HL-60/S4 treated with phorbol 12-myristate 13-acetate at 8.2 ng/mL for 4 days and 3 days (cell line): ENCODE data around the gene ZNF485.
"Not testable (repeated sequence)": the region's sequence is repeated elsewhere in the genome, so short reads cannot be mapped to it uniquely, and the experiment has no call there.

Experiments used
- in situ Hi-C: fragments of 300-500 bp; cut with MboI; formaldehyde crosslinking; loops from 2 replicates; pipeline ENCODE4 v1.15.0; 2022; ENCODE audit warnings: low sequenced_read_pairs

ZNF485 gene

DNA sequence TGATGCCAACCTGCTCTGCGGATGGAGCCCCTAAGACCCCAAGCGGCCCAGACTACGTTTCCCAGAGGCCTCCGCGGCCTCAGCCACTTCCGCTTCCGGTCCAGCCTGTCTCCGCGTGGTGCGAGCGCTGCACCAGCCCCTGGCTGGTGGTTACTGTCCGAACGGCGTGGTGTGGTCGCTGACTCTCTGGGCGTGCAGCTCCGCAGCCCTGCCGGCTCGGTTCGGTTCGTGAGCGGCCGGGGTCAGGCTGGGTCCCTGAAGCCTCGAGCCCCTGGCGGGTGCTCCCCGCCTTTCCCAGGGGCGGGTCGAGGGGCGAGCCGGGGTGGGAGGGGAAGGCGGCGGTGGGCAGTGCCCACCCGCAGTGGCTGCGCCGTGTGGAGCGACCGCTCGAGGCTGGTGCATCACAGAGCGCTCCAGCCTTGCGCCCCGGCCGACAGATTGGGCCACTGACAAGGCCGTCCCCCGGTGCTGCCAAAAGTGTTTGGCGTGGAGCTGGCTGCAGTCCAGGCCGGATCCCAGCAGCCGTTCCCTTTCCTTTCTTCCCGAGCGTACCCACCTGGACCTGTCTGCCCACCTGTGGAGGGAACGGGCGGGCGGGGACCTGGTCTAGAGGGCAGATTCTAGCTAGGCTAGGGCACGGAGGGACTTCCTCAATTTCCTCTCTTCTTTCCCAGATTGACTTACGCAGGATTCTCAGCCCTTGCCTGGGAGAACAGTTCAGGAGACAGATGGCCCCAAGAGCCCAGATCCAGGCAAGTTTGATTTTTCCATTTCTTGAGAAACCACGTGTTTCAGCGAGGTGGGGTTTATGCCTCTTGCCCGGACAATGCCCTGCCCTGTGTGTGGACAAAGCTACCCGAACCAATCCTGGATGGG lies at the start of gene ZNF485:
Gene ZNF485 (plus strand): TSS at position 116 of the 876 bp plus-strand sequence. CDS start 613 bp downstream, at position 729.
- in situ Hi-C loops = no loop called here

DNA sequence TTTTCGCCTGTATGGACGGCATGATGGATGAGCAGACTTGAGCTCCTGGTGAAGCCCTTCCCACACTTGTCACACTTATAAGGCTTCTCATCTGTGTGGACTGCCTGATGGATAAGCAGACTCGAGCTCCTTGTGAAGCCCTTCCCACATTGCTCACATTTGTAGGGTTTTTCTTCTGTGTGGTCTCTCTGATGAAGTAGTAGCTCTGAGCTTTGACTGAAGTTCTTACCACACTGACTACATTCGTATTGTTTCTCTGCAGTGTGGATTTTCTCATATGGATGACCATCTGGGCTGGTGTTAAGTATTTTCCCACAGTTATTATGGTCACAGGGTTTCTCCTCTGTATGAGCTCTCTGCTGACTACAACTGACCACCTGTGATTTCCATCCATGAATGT lies 49.0 kb upstream of the ZNF485 start:
- in situ Hi-C loops = no loop called here

DNA sequence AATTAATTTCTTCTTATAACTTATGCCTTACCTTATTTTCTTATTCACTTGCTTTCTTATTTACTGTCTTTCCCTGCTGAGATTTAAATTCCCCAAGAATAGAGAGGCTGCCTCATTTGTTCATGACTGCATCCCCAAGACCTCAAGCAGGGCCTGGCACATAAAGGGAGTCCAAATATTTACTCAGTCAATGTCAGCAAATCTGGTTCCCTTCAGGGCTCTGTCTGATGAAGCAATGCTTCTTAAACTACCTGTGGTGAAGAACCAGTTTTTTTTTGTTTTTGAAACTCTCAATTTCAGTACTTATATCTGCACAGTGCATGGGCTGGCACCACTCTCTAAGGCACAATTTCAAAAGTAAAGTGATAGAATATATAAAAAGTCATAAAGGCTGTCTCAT lies 36.6 kb upstream of the ZNF485 start:
- in situ Hi-C loops = no loop called here

DNA sequence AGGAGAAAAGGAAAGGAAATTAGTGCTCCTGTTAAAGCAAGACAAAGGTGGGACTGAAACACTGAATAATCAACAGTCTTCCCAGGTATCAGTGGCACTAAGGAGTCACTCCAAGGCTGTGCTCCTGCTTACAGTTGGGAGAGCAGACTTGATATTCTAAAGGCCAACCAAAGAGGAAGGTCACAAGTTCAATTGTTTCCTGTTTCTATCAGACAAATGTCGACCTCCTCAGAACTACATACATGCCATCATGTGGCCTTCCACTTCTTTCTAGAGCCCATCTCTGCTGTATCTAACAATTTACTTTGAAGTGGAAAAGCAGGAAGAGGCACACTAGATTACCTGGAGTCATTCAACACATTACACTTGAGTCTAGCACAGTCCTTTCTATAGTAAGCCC lies 35.3 kb upstream of the ZNF485 start:
- in situ Hi-C loops = no loop called here

DNA sequence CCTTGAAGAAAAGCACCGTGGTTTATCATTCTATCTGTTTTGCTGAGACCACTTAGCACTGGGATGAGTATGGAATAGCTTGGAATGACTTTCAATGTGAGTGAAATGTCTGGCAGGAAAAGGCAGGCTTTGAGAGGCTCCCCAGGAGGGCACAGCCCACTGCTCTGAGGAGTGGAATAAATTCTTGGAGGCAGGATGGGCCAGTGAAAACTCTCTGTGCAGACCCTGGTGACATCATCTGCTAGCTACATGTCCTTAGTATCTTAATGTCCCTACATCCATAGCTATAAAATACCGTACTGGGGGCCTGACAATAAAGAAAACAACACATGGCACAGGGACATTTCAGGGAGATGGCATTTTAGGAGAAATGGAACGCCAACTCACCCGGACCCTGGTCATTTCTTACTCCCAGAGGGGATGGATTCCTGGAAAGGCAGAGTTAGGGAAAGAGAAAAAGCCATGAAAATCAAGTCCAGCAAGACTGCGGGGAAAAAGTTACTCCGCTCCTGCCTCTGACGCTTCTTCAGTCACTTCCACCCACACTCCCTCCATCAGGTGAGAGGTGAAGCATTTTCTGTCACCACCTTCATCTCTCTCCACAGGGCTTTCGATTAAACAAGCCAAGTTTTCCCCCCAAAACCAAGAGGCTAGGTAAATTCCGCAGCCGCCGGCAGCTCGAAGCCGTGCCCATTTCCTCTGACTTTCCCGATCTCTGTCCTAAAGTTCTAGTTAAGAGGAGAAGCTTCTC lies 32.8 kb upstream of the ZNF485 start:
- in situ Hi-C loops = no loop called here

DNA sequence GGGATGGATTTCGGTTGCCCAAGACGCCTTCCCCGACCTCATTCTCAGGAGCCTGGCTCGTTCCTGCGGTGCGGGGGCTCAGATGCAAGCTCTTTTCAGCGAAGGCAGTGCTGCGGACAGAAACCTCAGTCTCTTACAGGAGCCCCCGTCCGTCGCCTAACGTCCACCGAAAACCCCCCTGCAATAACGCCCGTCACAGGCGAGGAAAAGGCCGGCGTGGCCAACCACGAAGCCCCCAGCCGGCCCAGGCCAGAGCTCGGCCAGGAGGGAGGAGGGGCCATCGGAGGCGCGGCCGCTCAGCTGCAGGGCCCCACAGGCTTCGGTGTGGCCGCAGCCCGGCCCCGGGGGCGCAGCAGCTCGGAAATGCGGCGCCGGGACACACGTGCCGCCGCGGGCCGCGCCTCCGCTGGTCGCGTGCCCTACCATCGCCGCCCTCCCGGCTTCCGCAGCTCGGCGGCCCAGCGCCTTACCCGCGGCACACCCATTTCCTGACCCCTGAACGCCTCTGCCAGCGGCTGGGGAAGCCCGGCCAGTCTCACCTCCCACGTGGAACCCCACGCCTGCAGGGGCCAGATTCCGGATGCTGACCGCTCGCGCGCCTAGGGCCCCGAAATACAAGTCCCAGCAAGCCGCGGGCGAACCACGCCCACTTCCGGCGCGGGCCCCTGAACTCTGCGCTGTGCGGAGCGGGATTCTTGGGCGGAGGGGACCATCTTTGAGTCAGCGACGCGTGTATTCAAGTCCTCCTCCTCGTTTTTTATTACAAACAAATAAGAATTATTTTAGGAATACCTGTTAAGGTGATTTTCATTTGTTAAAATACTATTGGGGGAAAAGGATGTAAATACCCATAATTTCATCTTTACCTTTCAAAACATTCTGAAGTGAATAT lies 32.0 kb upstream of the ZNF485 start, which contains the start of gene ZNF239:
Gene ZNF239 (minus strand): TSS at position 616 of the 892 bp plus-strand sequence. CDS start 16,537 bp downstream, outside the sequence.
- in situ Hi-C loops = no loop called here

DNA sequence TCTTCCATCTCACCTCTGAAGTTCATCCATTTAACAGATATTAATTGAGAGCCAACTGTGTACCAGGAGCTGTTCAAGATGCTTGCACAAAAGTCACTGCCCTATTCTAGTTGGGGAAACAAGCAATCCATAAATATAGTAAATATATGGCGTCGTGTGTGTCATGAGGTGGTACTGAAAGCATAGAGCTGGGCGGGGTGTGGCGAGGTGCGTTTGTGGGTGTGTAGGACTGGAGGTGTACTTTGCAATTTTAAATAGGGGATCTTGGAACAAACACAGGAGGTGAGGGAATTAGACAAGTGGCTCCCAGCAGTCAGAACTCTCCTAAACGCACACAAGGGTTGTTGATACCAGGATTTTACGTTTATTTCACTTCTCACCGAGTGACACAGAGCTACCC lies 31.3 kb upstream of the ZNF485 start:
- in situ Hi-C loops = no loop called here

DNA sequence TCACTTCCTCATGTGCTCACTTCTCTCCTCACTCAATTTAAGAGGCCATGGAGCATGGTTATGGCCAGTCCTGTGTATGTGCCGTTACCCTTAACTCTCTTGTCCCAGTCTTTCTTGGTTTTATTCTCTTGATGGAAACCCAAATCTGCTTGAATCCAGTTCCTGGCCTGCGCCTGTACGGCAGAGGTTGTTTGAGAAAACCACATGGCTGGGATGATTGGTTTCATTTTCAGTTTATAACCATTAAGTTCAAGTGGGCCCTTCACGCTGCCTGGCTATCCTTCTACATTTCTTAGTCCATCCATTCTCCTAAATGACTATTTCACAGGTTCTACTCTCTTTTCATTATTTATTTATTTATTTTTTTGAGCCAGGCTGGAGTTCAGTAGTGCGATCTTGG lies 30.2 kb upstream of the ZNF485 start:
- in situ Hi-C loops = no loop called here

DNA sequence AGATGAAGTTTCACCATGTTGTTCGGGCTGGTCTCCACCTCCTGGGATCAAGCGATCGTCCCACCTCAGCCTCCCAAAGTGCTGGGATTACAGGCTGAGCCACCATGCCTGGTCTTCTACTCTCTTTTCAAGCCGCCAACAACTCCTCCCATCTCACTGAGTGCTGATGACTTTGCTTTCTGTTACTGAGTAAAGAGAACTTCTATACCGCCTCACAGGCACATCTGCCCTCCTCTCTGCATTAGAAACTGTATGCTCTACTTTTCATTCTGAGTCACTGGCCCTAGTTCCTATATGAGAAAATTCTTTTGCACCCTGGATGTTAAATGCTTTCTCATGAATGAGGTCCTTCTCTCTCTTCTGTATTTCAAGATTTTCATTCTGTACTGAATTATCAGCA lies 29.7 kb upstream of the ZNF485 start:
- in situ Hi-C loops = no loop called here

DNA sequence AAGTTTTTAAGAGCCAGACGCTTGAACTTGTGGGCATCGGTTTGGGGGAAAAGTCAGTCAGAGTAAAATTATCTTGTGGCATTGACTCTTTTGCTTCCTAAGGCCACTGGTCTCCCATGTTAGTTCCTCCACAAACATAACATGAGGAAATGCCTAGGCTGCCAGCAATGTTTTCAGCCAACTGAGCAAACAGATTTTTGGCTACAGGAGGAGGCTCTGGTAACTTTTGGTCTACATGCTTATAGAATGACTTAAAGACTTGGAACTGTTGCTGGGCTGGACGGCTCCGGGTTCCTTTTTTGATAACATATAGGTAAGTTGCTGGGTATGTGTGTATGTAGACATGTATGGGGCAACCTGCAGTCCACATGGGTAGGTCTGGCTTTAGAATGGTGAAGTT lies 22.2 kb upstream of the ZNF485 start:
- in situ Hi-C loops = no loop called here

DNA sequence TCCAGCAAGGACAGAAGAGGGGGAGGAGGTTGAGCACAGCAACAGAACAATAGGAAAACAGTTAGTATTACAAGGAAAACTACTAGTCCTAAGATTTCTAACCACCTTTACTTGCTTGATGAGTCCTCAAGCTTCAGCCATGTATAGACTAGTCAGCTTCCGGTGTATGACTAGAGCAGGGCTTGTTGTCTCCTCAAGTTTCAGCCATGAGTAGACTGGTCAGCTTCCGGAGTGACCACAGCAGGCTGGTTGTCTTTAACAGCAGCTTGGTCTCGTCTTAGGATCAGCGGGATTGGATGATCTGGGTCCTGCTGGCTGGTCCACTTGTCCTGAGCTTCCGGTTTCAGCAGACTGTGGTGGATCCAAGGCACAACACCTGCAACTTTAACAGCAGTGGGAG lies 21.2 kb upstream of the ZNF485 start:
- in situ Hi-C loops = no loop called here

DNA sequence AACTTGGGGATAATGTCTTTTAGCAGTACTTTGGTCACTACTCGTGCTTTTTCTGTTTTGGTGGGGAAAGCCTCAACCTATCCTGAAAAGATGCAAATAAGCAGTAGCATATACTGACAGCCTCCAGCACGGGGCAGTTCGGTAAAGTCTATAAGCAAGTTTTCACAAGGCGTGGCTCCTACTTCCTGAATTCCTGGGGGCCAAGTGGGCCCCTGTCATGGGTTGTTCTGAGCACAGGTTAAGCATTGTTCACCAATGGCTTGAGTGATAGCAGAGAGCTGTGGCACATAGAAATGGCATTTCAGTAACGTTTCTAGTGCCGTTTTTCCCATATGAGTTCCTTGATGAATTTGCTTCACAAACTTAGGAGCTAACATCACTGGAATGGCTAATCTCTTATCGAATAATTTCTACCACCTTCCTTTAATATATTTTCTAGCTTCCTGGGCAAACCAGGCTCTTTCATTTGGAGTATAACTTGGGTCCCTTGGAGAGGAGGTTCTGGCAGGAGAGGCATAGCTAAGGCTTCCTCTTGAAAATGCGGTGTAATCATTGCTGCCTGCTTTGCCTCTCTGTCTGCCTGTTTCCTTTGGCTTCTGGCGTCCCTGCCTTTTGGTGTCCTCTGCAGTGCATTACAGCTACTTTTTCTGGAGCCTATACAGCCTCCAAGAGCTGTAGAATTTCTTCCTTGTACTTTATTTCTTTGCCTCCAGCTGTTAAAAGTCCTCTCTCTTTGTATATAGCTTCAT lies 20.1 kb upstream of the ZNF485 start:
- in situ Hi-C loops = no loop called here

DNA sequence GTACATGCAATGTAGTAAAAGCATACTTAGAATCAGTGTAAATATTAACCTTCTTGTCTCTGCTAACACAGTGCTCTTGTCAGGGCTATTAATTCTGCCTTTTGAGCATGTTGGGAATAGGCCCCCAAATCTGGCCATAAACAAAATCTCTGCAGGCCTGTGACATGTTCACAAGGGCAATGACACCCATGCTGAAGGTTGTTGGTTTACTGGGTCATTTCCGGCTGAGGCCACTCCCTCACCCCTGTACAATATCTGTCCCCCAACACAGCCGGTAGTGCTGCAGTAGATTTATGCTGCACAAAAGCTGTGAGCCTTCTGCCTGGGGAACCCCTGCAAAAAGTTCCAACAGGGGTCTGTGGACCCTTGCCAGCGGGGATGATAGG lies 19.5 kb upstream of the ZNF485 start:
- in situ Hi-C loops = not testable (repeated sequence)

DNA sequence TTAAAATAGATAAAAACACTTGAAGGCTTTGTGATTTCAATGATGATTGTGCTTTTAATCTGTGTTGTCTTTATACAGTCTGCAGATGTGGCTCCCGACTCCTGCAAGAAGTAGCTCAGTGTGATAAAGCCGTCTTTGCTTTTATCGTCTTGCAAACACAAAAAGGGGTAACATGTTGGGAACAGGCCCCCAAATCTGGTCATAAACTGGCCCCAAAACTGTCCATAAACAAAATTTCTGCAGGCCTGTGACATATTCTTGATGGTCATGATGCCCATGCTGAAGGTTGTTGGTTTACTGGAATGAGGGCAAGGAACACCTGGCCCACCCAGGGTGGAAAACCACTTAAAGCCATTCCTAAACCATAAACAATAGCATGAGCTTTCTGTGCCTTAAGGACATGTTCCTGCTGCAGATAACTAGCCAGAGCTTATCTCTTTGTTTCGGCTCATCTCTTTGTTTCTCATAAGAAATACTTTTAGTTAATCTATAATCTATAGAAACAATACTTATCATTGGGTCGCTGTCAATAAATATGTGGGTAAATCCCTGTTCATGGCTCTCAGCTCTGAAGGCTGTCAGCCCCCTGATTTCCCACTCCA lies 14.8 kb upstream of the ZNF485 start:
- in situ Hi-C loops = no loop called here

DNA sequence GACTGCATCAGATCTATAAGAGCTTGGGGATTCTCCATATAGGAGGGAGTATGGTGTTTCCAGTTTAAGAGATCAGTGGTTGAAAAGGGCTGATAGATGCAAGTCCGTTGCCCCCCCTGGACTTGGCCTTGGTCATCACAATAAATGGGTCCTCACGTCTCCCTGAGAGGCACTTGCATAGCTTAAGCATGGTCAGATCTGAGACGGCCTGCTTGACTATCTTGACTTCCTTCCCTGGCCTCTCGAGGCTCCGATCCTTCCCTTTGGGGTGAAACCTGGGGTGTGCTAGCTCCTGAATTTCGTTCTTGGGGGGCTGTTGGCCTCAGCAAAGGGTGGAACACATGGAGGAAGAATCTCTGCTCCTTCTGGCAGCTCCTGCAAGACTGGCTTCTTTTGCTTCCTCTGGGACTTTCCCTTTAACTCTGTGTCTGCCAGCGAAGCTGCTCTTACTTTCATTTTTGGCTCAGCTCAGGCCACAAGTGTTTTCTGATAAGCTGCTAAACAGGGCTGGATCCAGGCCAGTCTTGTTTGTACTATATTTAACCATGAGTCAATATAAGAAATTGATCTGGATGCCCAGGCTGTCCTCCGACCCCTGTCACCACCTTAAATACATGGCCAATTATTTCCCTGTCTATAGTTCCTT lies 11.2 kb upstream of the ZNF485 start:
- in situ Hi-C loops = no loop called here

DNA sequence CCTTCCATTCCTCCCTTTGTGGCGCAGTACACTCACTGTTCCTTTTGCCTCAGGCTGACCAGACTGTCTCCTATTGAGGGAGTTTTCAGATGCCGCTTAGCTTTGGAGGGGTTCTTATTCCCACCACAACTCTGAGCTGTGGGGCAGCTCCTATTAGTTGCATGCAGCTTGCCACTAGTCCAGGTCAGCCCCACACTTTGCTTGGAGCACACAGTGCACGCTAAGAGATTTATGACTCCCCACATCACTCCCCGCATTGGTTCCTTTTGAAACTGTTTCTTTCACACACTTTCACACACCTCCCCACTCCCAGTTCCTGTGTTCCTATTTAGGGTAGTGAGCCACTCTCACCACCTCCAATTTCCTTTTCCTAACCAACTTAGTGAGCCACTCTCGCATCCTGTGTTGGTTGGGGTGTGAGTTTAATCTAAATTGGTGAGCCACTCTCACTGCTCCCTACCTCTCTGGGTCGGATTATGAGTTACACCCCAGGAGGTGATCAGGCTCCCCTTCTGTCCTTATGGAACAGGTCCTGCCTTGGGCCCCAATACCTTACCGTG lies 10.4 kb upstream of the ZNF485 start:
- in situ Hi-C loops = no loop called here

DNA sequence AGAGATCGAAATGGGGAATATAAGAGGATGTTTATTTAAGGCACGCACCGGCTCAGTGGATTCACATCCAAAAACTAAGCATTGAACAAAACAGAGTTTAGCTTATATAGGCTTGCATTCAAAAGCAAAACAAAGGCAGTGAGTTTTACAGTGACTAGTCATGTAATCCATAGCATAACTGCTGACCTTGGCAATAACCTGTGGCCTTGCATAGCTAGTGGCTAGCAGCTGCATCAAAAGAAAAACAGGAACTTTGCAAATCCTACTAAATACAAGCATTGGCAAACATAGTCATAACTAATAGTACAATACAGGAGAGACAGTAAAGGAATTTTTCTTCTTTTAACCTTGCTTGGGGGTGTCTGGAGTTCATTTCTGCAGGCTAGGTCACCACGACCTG lies 9.7 kb upstream of the ZNF485 start:
- in situ Hi-C loops = no loop called here

DNA sequence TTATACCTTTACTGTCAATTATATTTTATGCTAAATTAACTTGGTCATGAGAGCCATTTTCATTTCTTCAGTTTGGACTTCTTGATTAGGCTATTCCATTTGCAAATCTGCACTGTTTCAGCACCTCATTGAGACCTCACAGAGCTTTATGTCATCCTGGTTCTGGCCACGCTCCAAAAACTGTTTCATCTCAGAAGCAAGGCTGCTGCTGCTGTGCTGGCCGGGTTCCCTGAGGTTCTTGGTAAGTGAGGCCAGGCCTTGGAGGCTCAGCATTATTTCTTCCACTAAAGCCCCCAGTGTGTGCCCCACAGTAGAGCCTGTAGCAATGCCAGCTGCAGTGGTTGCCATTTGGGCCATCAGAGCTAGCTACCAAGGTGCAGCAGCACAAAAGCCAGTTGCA lies 7.8 kb upstream of the ZNF485 start:
- in situ Hi-C loops = no loop called here

DNA sequence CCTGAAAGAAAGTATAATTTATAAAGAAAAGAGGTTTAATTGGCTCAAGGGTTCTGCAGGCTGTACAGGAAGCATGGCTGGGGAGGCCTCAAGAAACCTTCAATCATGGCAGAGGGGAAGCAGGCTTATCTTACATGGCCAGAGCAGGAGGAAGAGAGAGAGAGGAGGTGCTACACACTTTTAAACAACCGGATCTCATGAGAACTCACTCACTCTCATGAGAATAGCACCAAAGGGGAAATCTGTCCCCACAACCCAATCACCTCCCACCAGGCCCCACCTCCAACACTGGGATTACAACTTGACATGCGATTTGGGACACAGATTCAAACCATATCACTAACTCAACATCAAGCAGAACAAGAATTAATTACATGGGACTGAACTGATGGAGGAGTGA lies 6.9 kb upstream of the ZNF485 start:
- in situ Hi-C loops = no loop called here
